ENCODE measurements around the gene SIL1. TPM values are rescaled to one million over a fixed set of nuclear protein-coding genes. Genes with fewer than 3 reads are reported as not detected.

The SIL1 gene
- total and polyA plus RNA-seq, 9 of the 15 experiments (the other 6 are each of a cell fraction or from before 2014, with no cell fraction given), result 1.3 to 30.5 (median 18.1) TPM

DNA sequence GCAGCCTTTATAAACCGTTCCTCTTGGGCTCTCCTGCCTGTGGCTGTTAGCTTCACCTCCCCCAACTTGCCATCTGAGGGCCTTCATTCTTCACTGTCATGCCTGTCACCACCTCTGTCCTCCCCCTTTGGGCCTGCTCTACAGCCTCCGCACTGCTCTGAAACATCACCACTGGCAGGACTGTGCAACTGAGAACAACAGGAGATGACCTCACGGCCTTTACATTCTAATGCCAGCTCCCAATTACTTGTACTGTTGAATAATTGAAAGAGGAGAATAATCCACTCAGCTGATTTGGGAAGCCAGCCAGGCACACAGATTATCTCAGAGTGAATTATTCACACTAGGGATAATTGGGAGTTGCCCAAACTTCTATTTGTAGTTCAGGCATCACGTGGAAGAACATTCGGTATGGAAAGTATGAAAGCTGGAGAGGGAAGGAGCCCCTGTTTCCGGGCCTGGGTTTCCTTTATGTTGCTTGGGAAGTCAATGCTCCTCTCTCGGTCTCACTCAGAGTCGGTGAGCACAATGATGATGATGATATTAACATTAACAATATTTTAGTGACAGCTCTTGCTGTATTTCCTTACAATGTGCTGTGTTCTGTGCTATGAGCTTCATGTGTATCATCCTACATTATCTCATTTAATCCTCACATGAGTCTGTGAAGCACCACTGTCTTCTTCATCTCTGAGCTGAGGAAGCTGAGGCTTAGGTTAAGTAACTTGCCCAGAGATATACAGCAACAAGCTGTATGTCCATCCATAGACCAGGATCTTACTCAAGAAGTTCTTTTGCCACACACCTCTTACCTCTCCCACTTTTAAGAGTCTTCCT, 223.7 kb downstream of the SIL1 start:
- in situ Hi-C loops (cut with MboI), result no loop called here
- Histone ChIP-seq H3K9me1 (ENCODE audit: control insufficient read depth, insufficient read depth, low read length) (no peaks in the 10 kb centered on the region), H3K4me3 (no peak overlapping the region), H3K9ac (ENCODE audit: insufficient read depth in 1 of 2, low read depth in 2 of 2, low read length in 2 of 2) (peak overlapping the region in 1 of 2 experiments; percentile 70; a peak in 1 of 4 replicates), H3K4me1 (replicated peaks in 1 of 2; ENCODE audit: control insufficient read depth in 2 of 2, insufficient read depth in 2 of 2, low read length in 2 of 2) (peaks cover 13 to 27% of the 10 kb centered on the region in 2 experiments), H3K27me3 (ENCODE audit: control insufficient read depth in 2 of 2, insufficient read depth in 2 of 2, low read length in 2 of 2) (no peaks in the 10 kb centered on the region; a peak in 1 of 5 replicates), H3K36me3 (ENCODE audit: control insufficient read depth, insufficient read depth, low read length) (no peaks in the 10 kb centered on the region), H3K9me3 (replicated peaks; ENCODE audit: control insufficient read depth, insufficient read depth, low read depth, low read length) (no peaks in the 10 kb centered on the region), H4K20me1 (replicated peaks; ENCODE audit: control insufficient read depth, insufficient read depth, low read length) (no peaks in the 10 kb centered on the region), H3K27ac (ENCODE audit: extremely low read depth, low read depth, low read length) (peak overlapping the region; percentile 47; the same call in 1 of the 3 replicates), H3K79me2 (ENCODE audit: control insufficient read depth, insufficient read depth, low read length) (no peaks in the 10 kb centered on the region), H2AFZ (ENCODE audit: low read depth, low read length) (peak overlapping the region; percentile 58), H3K4me2 (ENCODE audit: insufficient read depth, low read length) (no peak overlapping the region)
- WGBS (ENCODE audit: insufficient coverage, low coverage, missing lambda C conversion rate), result 30% methylated on average over 8 of the region's 8 CpGs
- DNase-seq (ENCODE audit: extremely low read depth in 1 of 4, low spot score in 3 of 4) (peak in 3 of 4 experiments; percentile 34 to 79 (median 66)), ATAC-seq (peak; percentile 87), FAIRE-seq (peak; percentile 6)
- CTCF ChIA-PET (ENCODE audit: low intra/inter-chr PET ratio), result no interaction called here
- intact Hi-C loops (cut with micrococcal nuclease), result loop anchor here (10.0 kb wide), 1 partner anchor 330 kb away; no protein-coding TSS in a partner anchor
- POLR2A ChIA-PET, result interaction anchor here (0.6 to 1.0 kb wide), 4 partner anchors 17 to 383 kb away, joined by 3 read pairs; no protein-coding TSS in a partner anchor
- no TSS peak for BruUV-seq (replicated peaks)
- peak; percentile 76 for TF ChIP-seq ETV1 (tag; conservative IDR thresholded peaks at IDR 0.05; ENCODE audit: low read depth)
- TF ChIP-seq, protein P1, sequence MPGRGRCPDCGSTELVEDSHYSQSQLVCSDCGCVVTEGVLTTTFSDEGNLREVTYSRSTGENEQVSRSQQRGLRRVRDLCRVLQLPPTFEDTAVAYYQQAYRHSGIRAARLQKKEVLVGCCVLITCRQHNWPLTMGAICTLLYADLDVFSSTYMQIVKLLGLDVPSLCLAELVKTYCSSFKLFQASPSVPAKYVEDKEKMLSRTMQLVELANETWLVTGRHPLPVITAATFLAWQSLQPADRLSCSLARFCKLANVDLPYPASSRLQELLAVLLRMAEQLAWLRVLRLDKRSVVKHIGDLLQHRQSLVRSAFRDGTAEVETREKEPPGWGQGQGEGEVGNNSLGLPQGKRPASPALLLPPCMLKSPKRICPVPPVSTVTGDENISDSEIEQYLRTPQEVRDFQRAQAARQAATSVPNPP (IDR thresholded peaks at IDR 0.05; ENCODE audit: borderline replicate concordance, insufficient read depth, insufficient read length), result no peak
- peak; percentile 89 for TF ChIP-seq ZNF766 (CRISPR knock-in tag; conservative IDR thresholded peaks at IDR 0.05)
- peak in 1 of 2 experiments; percentile 48; a peak in 1 of 4 replicates for TF ChIP-seq TRIM24 (IDR thresholded peaks at IDR 0.05)
- no peak for TF ChIP-seq DIDO1 (tag; IDR thresholded peaks at IDR 0.05; ENCODE audit: low read depth)
- TF ChIP-seq ZNF143 (CRISPR knock-in tag; IDR thresholded peaks at IDR 0.05), result no peak
- peak; percentile 61 for TF ChIP-seq JUND (IDR thresholded peaks at IDR 0.05; ENCODE audit: borderline replicate concordance, low read depth, low read length)
- peak; percentile 60; the same call in 1 of the 3 replicates for TF ChIP-seq JUND (tag; IDR thresholded peaks at IDR 0.05; ENCODE audit: borderline replicate concordance, low read depth, low read length)
- peak; percentile 54; the same call in 1 of the 2 replicates for TF ChIP-seq ZNF444 (CRISPR knock-in tag; IDR thresholded peaks at IDR 0.05)
- TF ChIP-seq RHOXF2B (CRISPR knock-in tag; conservative IDR thresholded peaks at IDR 0.05), result no peak
- TF ChIP-seq CREB3 (tag; conservative IDR thresholded peaks at IDR 0.05; ENCODE audit: low read depth), result 0 out of 2 replicates have a peak, but pooled peaks have one; percentile 24
- 0 out of 2 replicates have a peak, but pooled peaks have one; percentile 13 for TF ChIP-seq TCF3 (CRISPR knock-in tag; IDR thresholded peaks at IDR 0.05)
- no peak for TF ChIP-seq MTF1 (CRISPR knock-in tag; IDR thresholded peaks at IDR 0.05; ENCODE audit: borderline replicate concordance)
- 0 out of 2 replicates have a peak, but pooled peaks have one; percentile 74 for TF ChIP-seq ZKSCAN8 (CRISPR knock-in tag; IDR thresholded peaks at IDR 0.05)
- no peak for TF ChIP-seq CGGBP1 (CRISPR knock-in tag; IDR thresholded peaks at IDR 0.05)
- no peak for TF ChIP-seq SLC30A9 (CRISPR knock-in tag; IDR thresholded peaks at IDR 0.05)
- TF ChIP-seq PYGO2 (tag; IDR thresholded peaks at IDR 0.05), result no peak
- TF ChIP-seq MEF2D (tag; conservative IDR thresholded peaks at IDR 0.05; ENCODE audit: low read depth), result 0 out of 2 replicates have a peak, but pooled peaks have one; percentile 37
